ENCODE data around the gene SNX7.

- TF ChIP-seq RXRA (IDR thresholded peaks at IDR 0.05; ENCODE audit: borderline replicate concordance, low read depth), result no peak
- TF ChIP-seq CTCF (IDR thresholded peaks at IDR 0.05), result no peak
- no peak for TF ChIP-seq TAF1 (IDR thresholded peaks at IDR 0.05; ENCODE audit: borderline replicate concordance, low read depth, low read length)
- TF ChIP-seq RCOR1 (IDR thresholded peaks at IDR 0.05; ENCODE audit: low read length), result no peak
- TF ChIP-seq JUND (IDR thresholded peaks at IDR 0.05), result no peak
- no peak for TF ChIP-seq MAX (IDR thresholded peaks at IDR 0.05; ENCODE audit: low read depth)
- TF ChIP-seq REST (IDR thresholded peaks at IDR 0.05; ENCODE audit: low read depth, low read length), result no peak
- no peak for TF ChIP-seq TCF12 (IDR thresholded peaks at IDR 0.05)
- no peak for TF ChIP-seq SMC3 (IDR thresholded peaks at IDR 0.05; ENCODE audit: low read depth, low read length)
Observed at GRCh38 chr1:98674075-98674781, 12.7 kb downstream of the SNX7 start.
